RWPE2 (cell line): ENCODE measurements around the gene EFCAB8.
A peak's percentile ranks its signal among the peaks of the same experiment; 100 is the strongest.

Source experiments
- ATAC-seq: fragments of 200-7000 bp; cut with Tn5 transposase; 3 replicates; pipeline ENCODE4 v1.9.1; 2021; ENCODE audit warnings: low read depth
- DNase-seq: peaks from one replicate; pipeline ENCODE4 v3.0.0-alpha.2; 2020; ENCODE audit warnings: low spot score
- H3K27ac ChIP-seq: fragments of 450-650 bp; 2 replicates; pipeline ENCODE4 v1.5.1; 2017; ENCODE audit warnings: mild to moderate bottlenecking; ENCODE audit not compliant: poor library complexity, severe bottlenecking
- H3K27me3 ChIP-seq: fragments of 250-450 bp; sonication (Bioruptor Pico); 2 replicates; pipeline ENCODE4 v1.5.1; 2021; ENCODE audit warnings: mild to moderate bottlenecking, moderate library complexity; ENCODE audit not compliant: insufficient read depth, poor library complexity, severe bottlenecking
- H3K36me3 ChIP-seq: fragments of 250-450 bp; sonication (Bioruptor Pico); 2 replicates; pipeline ENCODE4 v1.5.1; 2020; ENCODE audit warnings: low read depth, mild to moderate bottlenecking, moderate library complexity
- H3K4me1 ChIP-seq: fragments of 250-450 bp; sonication (Bioruptor Pico); 2 replicates; pipeline ENCODE4 v1.5.1; 2021; ENCODE audit warnings: mild to moderate bottlenecking, moderate library complexity; ENCODE audit not compliant: insufficient read depth, poor library complexity, severe bottlenecking
- H3K4me3 ChIP-seq: fragments of 250-450 bp; sonication (Bioruptor Pico); 2 replicates; pipeline ENCODE4 v1.5.1; 2021; ENCODE audit warnings: mild to moderate bottlenecking, moderate library complexity; ENCODE audit not compliant: severe bottlenecking
- H3K9me3 ChIP-seq: fragments of 250-450 bp; sonication (Bioruptor Pico); 2 replicates; pipeline ENCODE4 v1.5.1; 2021; ENCODE audit warnings: mild to moderate bottlenecking, moderate library complexity; ENCODE audit not compliant: severe bottlenecking
- CTCF ChIP-seq: fragments of 450-650 bp; IDR thresholded peaks from one replicate; pipeline ENCODE4 v1.5.1; 2017; ENCODE audit warnings: mild to moderate bottlenecking, moderate library complexity; ENCODE audit not compliant: poor library complexity, severe bottlenecking

The EFCAB8 gene

GRCh38 chr20:33005132-33005566 lies 146.4 kb downstream of the EFCAB8 start:
- H3K4me3 ChIP-seq, result no peak overlapping the region
- H3K9me3 ChIP-seq, result no peaks in the 10 kb centered on the region
- ATAC-seq (no peak), DNase-seq (no peak)
- H3K27me3 ChIP-seq, result peaks cover 6% of the 10 kb centered on the region
- H3K4me1 ChIP-seq, result no peaks in the 10 kb centered on the region
- TF ChIP-seq CTCF, result peak; percentile 44
- H3K27ac ChIP-seq, result no peak overlapping the region
- no peaks in the 10 kb centered on the region for H3K36me3 ChIP-seq

- no peaks in the 10 kb centered on the region for H3K9me3 ChIP-seq
- DNase-seq (peak; percentile 77), ATAC-seq (no peak)
- no peaks in the 10 kb centered on the region for H3K36me3 ChIP-seq
- no peak for TF ChIP-seq CTCF
- H3K27ac ChIP-seq, result no peak overlapping the region
- no peaks in the 10 kb centered on the region for H3K4me1 ChIP-seq
- peaks cover 16% of the 10 kb centered on the region for H3K27me3 ChIP-seq
- no peak overlapping the region for H3K4me3 ChIP-seq
Observed at GRCh38 chr20:33005908-33006775, 147.4 kb downstream of the EFCAB8 start.

GRCh38 chr20:33006776-33007375 lies 148.2 kb downstream of the EFCAB8 start:
- DNase-seq, result no peak
- H3K4me3 ChIP-seq, result no peak overlapping the region
- no peaks in the 10 kb centered on the region for H3K4me1 ChIP-seq
- H3K9me3 ChIP-seq, result no peaks in the 10 kb centered on the region
- ATAC-seq, result no peak
- no peak overlapping the region for H3K27ac ChIP-seq
- no peak for TF ChIP-seq CTCF
- H3K36me3 ChIP-seq, result no peaks in the 10 kb centered on the region
- peaks cover 23% of the 10 kb centered on the region for H3K27me3 ChIP-seq

- no peak for TF ChIP-seq CTCF
- Histone ChIP-seq H3K36me3 (no peaks in the 10 kb centered on the region), H3K4me1 (no peaks in the 10 kb centered on the region), H3K9me3 (no peaks in the 10 kb centered on the region), H3K4me3 (no peak within 1 kb of the TSS), H3K27ac (no peak within 1 kb of the TSS), H3K27me3 (peaks cover 31% of the 10 kb centered on the region)
- ATAC-seq, result no peak
- no peak for DNase-seq
Observed at GRCh38 chr20:33007376-33008335, 148.9 kb downstream of the EFCAB8 start, which contains the start of gene BPIFB2. Gene BPIFB2, plus strand, starts transcription at chr20:33007704. Its CDS starts 871 bp downstream, at chr20:33008575.
